ENCODE measurements around the gene OSGIN1.
A peak's percentile ranks its signal among the peaks of the same experiment; 100 is the strongest.

The OSGIN1 gene

DNA sequence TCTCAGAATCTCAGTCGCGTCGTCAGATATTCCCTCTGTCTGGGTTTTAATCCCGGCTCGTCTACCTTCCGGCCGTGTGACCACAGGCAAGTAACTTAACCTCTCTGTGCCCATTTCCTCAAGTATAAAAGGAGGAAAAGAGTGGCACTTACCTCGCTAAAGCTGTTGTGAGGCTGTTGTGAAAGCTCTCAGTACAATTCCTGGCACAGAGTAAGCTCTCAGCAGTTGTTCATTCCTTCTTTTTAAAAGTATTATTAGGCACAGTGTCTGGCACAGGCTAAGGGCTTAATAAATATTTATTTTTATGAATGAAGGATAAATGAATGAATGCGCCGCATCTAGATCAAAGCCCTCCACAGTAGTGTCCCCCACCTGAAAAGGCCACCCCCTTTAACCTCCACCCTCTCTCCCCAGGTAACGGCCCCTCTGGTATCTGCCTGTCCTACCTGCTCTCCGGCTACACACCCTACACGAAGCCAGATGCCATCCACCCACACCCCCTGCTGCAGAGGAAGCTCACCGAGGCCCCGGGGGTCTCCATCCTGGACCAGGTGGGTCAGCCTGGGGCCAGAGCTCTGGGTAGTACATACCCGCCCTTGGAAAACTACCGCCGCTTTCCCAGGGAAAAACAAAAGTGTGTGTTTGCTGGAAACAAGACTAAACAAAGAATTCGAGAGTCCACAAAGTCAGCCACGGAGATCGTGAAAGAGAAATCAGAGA is 6.0 kb downstream of the OSGIN1 start:
- DNase-seq: no peak

DNA sequence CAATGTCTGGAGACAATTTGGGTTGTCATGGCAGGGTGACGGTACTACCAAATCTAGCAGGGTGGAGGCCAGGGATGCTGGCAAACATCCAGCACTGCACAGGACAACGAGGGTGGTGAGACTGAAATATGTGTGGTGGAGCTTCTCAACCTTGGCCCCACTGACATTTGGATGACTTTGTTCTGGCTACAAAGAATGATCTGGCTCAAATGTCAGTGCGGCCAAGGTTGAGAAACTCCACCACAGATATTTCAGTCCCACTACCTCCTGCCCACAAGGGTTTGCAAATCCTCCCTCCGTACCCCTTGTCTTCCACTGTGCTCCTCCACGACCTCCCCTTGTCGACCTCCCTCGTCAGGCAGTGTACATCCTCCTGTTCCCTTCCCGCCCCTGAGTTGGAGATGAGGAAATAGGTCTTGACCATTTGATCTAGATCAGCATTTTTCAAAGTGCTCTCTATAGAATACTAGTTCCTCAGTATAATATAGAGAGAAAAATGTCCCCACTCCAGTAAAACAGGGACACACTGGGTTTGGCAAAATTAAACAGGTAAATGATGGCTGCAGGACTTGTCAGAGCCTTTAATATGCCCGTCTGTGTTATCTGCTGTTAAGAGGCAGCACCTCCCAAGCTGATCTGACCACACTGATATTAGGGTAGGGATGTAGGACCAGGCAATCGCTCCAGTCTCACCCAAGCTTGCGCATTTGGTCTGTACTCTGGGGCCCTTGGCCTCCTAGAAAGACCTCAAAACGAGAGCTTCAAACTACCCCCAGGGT is 6.8 kb downstream of the OSGIN1 start:
- no peak for DNase-seq

DNA sequence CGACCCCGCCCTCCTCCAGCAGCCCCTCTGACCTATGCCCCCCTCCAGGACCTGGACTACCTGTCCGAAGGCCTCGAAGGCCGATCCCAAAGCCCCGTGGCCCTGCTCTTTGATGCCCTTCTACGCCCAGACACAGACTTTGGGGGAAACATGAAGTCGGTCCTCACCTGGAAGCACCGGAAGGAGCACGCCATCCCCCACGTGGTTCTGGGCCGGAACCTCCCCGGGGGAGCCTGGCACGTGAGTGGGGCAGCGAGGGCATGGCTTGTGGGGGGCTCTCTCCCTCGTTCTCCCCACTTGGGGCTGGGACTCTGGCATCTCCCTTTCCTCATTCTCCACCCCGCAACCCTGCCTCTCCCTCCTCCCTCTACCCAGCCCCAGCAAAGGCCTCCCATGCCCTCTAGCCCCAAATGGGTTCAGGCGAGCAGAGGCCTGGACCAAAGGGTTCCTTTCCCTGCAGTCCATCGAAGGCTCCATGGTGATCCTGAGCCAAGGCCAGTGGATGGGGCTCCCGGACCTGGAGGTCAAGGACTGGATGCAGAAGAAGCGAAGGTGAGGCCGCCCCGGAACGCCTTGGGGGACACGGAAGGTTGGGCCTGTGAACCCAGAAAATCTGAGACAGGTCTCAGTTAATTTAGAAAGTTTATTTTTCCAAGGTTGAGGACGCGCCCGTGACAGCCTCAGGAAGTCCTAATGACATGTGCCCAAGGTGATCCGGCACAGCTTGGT is 7.6 kb downstream of the OSGIN1 start:
- DNase-seq: no peak

DNA sequence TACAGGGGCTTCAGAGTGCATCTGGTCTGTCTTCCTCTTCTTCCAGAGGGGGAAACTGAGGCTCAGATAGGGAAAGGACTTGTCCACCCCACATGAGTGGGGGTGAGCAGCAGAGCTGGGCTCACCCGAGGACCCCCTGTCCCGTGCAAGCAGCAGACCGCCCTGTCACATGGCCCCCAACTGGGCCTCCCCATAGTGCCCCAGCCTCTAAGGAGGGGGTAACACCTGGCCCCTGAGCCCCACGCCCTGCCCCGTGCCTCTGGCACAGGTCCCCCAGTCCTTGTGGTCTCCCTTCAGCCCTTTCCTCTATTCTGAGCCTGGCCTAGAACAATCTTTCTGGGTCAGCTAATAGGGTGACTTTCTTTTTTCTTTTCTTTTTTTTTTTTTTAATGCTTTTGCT is 8.6 kb downstream of the OSGIN1 start:
- no peak for DNase-seq

DNA sequence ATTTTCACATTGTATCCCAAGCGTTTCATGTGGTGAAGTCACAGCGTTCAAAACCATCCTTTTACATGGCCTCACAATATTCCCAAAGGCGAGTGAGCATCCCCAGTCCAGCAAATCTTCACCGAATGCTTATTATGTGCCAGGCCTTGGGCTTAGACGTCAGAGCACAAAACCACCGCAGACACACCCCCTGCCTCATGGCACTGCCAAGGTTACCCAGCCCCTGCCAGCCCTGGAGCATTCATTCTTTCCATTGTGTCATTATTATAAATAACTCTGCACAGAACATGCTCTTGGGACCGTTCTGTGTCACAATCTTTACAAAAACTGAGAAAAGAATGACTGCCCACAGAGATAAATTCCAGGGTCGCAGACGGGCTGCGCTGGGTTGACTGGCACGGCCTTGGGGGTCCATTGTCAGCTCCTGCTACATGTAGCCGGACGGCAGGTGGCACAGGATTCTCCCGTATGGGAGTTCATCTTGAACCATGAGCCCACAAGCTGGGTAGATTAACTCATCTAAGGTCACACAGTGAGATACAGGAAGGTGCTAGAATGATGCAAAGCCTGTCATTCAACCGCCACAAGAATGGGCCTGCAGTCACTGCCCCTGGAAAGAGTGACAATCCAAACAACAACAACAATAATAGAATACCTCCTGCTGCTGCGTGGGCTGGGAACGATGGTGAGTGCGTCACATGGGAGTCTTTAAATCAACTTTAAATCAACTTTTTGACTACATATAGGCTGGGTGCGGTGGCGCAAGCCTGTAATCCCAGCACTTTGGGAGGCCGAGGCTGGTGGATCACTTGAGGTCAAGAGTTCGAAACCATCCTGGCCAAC is 10.5 kb downstream of the OSGIN1 start:
- DNase-seq: no peak

DNA sequence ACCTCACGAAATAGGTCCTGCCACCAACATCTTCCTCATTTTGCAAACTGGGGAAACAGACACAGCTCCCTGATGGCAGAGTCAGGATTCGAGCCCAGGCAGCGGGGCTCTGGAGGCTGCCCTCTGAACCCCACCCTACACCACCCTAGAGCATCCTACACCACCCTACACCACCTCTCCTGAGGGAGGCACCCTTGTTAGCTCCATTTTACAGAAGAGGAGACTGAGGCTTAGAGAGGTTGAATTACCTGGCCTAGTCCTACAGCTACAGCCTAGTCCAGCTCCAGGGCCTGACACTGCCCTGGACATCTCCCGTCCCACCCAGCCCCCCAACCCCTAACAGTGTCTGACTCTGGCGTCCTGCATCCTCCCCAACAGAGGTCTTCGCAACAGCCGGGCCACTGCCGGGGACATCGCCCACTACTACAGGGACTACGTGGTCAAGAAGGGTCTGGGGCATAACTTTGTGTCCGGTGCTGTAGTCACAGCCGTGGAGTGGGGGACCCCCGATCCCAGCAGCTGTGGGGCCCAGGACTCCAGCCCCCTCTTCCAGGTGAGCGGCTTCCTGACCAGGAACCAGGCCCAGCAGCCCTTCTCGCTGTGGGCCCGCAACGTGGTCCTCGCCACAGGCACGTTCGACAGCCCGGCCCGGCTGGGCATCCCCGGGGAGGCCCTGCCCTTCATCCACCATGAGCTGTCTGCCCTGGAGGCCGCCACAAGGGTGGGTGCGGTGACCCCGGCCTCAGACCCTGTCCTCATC is 11.8 kb downstream of the OSGIN1 start:
- no peak for DNase-seq

DNA sequence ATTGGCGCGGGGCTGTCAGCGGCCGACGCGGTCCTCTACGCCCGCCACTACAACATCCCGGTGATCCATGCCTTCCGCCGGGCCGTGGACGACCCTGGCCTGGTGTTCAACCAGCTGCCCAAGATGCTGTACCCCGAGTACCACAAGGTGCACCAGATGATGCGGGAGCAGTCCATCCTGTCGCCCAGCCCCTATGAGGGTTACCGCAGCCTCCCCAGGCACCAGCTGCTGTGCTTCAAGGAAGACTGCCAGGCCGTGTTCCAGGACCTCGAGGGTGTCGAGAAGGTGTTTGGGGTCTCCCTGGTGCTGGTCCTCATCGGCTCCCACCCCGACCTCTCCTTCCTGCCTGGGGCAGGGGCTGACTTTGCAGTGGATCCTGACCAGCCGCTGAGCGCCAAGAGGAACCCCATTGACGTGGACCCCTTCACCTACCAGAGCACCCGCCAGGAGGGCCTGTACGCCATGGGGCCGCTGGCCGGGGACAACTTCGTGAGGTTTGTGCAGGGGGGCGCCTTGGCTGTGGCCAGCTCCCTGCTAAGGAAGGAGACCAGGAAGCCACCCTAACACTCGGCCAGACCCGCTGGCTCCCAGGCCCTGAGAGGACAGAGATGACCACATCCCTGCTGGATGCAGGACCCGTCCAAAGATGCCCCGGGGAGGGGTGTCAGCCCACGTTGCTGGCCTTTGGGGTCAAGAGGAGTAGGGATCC is 12.6 kb downstream of the OSGIN1 start:
- no peak for DNase-seq

DNA sequence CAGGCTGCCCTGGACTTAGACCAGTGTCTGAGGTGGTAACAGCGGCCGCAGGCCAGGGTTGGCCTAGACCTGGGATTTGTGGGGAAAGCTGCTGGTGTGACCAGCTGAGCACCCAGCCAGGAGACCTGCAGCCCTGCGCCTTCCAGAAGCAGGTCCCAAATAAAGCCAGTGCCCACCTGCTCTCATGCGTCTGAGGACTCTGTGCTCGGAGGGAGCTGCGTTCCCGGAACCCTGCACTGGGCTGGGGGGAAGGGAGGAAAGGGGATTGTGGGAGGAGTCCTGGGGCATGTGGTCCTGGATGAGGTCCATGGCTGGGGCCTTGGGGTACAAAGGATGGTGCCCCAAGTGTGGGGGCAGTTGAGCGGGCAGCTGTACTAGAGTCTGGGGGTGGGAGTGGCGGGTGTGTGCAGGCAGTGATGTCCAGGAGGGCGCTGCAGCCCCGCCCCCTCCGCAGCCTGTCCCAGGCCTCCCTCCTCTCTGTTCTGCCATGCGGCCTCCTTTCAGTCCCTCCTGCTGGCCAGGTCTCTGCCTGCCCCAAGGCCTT is 13.2 kb downstream of the OSGIN1 start:
- no peak for DNase-seq

DNA sequence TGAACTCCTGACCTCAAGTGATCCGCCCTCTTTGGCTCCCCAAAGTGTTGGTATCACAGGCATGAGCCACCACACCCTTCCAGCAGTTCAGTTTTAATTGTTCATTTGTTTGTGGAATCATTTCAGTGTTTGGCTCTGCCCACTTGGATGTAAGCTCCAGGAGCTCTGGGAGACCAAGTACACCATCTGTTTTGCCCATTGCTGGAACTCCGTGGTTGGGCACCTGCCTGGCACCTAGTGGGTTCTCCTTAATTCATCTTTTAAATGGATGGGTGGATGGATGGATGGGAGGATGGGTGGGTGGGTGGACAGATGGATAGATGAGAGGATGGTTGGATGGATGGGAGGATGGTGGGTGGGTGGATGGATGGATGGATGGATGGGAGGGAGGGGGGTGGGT is 14.1 kb downstream of the OSGIN1 start:
- DNase-seq: no peak

DNA sequence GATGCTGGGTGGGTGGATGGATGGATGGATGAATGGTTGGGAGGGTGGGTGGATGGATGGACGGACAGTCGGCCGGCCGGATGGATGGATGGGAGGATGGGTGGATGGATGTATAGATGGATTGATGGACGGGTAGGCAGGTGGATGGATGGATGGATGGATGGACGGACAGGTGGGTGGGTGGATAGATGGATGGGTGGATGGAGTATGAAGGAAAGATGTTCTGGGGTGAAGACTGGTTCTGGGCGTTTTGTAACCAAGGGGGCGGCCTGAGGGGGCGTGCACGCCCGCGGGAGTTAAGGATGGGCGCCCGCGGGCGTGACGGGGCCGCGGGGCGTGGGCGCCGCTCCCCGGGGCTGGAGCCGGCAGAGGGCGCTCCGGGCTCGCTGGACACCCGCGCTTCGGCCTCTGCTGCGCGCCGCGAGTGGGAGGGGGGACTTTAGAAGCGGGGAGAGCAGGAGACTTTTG is 14.8 kb downstream of the OSGIN1 start, which contains the start of gene NECAB2:
NECAB2 (plus strand) TSS at position 407 of the 468 bp plus-strand sequence. CDS start 405 bp downstream, outside the sequence.
- DNase-seq: peak in 1 of 2 experiments; percentile 52

DNA sequence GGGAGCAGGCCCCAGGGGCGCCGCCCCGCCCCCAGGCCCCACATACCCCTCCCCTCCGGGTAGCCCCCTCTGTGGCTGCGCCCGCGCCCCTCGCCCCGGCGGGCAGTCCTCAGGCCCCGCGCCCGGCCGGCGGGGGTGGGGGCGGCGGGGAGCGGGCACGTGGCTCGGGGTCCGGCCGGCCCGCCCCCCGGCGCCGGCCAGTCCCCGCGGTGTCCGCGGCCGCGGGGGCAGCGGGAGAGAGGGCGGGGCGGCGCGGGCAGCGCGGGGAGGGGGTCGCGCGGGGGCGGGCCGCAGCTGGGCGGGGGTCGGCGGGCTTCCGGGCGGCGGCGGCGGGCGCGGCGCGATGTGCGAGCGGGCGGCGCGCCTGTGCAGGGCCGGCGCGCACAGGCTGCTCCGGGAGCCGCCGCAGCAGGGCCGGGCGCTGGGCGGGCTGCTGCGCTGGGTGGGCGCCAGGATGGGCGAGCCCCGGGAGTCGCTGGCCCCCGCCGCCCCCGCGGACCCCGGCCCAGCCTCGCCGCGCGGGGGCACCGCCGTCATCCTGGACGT is 15.3 kb downstream of the OSGIN1 start:
- no peak for DNase-seq

DNA sequence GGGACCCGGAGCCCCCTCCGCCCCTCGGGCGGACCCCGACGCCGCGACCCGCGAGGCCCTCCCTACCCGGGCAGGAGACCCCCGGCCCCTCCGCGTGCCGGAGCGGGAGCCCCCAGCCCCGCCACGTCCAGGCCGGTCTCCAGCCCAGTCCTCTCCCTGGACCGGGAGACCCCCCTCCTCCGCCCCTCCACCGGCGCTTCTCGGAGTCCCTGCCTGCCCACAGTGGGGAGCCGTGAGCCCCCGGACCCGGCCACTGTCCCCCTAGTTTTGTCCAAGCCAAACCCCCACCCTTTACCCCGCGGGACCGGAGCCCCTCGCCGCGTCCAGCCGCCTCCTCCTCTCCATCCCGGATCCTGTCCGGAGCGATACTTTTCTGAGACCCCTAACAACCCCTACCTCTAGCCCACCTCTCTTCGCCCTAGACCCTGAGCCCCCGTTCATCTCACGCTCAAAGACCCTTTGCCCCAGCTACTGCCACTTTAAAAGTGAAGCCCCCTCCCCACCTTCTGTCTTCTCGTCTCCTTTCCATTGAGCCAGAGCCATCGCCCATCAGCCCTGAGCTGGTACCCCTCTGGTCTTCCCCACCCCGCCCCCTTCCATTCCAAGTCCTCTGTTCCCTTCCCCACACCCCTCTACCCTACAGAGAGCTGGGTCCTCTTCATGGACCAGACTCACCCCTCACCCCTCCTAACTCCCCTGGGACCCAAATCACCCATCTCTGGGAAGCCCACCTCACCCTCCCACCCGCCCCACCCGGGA is 16.0 kb downstream of the OSGIN1 start:
- DNase-seq: no peak

DNA sequence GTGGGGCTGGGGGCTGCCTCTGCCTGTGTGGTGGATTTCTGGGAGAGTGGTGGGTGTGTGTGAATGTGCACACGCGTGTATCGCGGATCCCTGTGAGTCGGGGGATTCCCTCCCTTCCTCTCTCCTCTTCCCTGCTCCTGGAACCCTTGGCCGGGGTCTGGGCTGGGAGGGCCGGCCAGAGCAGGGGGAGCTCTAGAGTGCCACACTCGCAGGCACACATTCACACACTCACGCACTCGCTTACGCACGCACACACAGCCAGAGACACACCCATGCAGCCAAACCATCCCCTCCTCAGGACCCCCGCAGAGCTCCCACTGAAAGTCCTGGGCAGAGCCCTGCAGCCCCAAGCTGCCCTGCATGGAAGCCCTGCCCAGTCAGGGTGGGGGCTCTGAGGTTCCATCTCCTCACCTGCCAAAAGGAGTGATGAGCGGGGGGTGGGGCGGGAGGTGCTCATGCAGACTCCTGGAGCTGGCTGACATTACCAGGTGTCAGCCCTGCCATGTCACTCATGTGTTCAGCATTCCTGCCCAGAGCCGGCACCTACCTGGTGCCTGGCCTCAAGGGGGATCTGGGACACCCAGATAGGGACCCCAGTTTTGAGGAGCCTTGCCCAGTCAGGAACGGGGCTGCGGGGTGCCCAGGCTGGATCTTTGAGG is 16.9 kb downstream of the OSGIN1 start:
- DNase-seq: no peak

DNA sequence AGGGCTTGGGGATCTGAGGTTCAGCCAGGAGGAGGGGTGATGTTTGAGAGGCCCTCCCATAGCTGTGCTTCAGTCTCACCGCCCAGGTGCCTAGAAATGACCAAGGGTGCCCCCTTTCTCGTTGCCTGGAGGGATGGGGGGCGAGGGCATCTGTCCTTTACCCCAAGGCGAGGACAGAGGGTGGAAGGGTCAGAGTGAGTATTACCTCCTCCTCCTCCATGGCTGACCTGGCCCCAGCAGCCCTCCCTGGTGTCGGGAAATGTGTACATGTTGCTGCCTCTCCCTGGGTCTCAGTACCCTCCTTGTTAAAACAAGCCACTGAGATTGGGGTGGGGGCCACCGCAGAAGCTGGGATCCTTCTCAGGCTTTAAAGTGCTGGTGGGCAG is 17.4 kb downstream of the OSGIN1 start:
- DNase-seq: no peak

DNA sequence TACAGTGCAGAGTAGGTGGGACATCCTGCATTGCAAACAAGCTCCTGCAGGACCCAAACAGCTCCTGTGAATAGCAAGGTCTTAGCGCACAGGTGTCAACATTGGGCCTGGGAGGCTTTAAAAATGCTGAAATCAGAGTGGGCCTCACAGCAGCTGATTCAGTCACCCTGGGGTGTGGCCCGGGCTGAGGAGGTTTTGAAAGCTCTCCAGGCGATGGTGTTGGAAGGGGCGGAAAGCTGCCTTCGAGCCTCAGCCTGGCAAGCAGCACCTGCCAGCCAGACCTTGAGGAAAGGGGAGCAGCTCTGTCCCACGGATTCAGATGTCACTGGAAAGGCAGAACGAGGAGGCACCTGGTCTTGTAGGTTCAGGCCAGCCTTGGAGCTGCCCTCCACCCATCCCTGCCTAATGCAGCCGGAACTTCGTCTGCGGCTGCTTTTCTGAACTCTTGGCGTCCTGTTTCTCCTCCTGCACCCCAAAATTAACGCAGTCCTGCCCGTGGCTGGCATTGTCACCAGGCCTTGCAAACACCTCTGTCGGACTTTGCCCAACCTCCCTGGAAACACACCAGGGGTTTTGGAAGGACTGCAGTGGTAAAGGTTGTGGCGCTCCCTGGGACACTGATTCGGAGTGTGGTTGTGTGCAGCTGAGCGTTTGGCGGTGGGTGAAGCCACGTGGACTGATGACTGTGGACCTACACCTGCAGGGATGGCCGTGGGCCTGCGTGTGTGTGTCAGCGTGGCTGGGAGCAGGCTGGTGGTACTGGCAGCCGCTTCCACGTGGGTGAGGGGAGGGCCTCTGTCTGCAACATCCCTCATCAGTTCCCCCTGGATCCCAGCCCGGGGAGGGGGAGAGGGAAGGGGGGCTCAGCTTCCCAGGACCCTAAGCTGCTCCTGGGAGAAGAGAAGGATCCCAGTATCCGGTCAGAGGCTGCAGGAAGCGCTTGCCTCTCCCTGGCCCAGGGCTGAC is 18.4 kb downstream of the OSGIN1 start:
- no peak for DNase-seq

DNA sequence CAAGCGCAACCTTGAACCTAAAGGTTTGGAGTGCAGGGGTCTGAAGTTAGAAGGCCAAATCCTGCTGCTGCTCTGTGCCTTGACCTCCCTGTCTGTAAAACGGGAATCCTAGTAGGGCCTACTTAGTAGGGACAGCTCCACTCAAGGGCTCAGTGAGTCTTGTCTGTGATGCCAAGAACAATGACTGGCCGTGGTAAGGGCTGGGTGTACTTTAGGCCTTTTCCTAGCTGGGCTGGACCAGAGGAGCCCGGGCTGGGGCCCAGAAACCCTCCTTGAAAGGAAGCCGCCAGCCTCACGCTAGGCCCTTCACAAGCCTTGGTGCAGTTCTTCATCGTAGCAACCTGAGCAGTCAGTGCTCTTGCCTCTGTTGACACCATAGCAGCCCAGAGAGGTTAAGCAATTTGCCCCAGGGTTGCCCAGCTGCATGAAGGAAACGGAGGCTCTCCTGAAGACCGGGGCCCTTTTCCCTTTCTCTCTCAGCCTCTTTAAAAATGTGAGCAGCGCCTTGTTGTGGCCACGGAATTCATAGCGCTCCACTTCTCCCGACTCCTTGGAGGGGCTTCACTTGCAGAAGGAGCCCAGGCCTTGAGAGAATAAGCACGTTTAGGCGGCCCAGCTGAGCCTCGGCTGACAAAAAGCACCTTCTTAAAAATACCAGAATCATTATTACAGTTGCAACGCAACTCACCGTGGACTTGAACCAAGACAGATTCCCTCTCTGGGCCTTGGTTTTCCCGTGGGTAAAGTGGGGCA is 19.4 kb downstream of the OSGIN1 start:
- DNase-seq: no peak

DNA sequence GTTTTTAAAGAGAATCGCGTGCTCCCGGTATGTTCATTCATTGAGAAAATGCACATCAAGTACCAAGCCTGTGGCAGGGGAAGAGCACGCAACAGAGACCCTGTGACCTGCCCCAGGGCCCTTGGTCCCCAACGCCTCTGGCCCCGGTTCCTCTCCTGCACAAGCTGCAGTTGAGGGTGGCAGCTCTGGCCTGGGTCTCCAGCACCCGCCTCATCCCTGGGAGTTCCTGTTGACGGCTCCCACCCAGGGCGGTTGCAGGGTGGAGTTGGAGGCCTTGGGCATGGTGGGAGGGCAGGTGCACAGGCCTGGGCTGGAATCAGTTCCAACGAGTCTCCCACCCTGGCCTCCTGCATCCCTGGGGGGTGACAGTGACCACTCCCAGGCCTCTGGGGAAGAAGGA is 20.0 kb downstream of the OSGIN1 start:
- DNase-seq: no peak
